HG03432 (cell line): ENCODE data around the gene SYTL3.
"Not testable (repeated sequence)": the region's sequence is repeated elsewhere in the genome, so short reads cannot be mapped to it uniquely, and the experiment has no call there.

ENCODE experiments used
- ATAC-seq: cut with Tn5 transposase; IDR thresholded peaks from one replicate; pipeline ENCODE4 v1.9.1; 2021; ENCODE audit warnings: mild to moderate bottlenecking, moderate library complexity; ENCODE audit not compliant: unreplicated experiment

Gene SYTL3

GRCh38 chr6:158786645-158787304 is 136.9 kb downstream of the SYTL3 start:
- no peak for ATAC-seq

DNA sequence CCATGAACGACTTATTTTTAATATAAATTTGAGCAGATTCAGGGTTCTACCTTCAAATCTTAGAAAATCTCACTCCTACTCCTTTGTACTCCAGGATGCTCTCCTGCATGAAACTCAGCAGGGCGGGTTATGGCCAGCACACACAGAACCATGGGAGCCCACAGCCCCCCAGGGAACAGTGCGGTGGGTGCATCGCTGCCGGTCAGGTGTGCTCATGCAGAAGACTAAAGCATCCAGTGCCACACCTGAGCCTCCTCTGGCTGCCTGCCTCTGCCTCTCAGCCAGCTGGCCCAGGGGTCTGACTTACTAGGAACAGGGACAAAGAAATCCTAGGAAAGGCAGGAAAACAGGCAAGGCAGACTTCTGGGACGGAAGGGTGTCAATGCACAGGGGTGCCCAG is 137.5 kb downstream of the SYTL3 start:
- no peak for ATAC-seq

- peak; percentile 49 for ATAC-seq
Measured at GRCh38 chr6:158789115-158789917, 139.5 kb downstream of the SYTL3 start.

DNA sequence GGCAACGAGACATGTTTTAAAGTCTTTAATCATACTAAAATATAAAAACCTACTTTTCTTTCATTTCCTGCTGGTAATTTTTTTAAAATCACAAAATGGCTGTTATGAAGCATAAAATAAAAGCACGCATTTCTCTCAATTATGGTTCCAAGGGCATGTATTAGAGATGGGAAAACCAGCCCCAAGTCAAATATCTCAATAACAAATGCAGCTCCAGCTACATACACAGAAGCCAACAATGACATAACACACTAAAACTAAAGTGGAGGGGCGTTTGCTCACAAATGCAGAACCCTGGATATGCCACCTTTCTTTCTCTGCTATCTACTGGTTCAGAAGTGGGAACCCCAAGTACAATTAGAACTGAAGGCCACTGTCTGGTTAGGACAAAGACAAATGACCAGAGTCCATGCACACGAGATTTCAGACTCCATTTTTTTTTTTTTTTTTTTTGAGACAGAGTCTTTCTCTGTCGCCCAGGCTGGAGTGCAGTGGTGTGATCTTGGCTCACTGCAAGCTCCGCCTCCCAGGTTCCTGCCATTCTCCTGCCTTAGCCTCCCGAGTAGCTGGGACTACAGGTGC is 141.5 kb downstream of the SYTL3 start:
- no peak for ATAC-seq

GRCh38 chr6:158792505-158792904 is 142.7 kb downstream of the SYTL3 start:
- ATAC-seq = not testable (repeated sequence)

GRCh38 chr6:158793432-158793831 is 143.6 kb downstream of the SYTL3 start:
- ATAC-seq = peak; percentile 67

- no peak for ATAC-seq
Measured at GRCh38 chr6:158795516-158795915, 145.7 kb downstream of the SYTL3 start.

DNA sequence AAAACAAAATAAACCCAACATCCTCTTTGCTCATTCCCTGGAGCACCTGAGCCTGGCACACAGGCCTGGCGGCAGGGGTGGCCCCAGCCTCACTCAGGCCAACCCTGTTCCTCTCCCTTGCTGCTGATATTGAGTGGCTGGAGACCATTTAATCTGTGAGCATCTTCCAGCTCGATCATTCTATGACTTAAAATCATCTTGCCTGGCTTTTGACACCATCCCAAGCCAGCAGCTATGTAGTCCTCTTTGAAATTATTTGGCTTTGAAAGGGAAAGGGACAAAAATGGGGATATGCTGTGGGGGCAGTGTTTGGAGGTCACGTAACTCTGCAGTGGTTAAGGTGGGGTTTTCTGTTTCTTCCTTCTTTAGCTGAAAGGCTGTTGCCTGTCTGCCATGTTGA is 146.5 kb downstream of the SYTL3 start:
- no peak for ATAC-seq

GRCh38 chr6:158797331-158798310 is 147.8 kb downstream of the SYTL3 start:
- no peak for ATAC-seq

DNA sequence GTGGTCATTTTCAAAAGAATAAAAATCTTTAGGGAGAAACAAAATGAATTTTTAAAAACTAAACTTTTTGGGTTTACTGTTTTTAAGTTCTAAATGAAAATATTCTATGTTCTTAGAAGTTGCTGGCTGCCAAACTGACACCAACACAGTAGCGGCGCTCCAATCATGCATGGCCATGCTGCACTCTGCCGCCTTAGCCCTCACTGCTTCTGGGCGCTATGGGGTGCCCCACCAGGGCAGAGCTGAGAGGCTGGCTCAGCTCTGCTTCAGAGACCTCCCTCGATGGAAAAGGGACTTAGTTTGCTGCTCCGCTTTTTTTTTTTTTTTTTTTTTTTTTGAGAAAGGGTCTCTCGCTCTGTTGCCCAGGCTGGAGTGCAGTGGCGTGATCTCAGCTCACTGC is 148.5 kb downstream of the SYTL3 start:
- no peak for ATAC-seq

DNA sequence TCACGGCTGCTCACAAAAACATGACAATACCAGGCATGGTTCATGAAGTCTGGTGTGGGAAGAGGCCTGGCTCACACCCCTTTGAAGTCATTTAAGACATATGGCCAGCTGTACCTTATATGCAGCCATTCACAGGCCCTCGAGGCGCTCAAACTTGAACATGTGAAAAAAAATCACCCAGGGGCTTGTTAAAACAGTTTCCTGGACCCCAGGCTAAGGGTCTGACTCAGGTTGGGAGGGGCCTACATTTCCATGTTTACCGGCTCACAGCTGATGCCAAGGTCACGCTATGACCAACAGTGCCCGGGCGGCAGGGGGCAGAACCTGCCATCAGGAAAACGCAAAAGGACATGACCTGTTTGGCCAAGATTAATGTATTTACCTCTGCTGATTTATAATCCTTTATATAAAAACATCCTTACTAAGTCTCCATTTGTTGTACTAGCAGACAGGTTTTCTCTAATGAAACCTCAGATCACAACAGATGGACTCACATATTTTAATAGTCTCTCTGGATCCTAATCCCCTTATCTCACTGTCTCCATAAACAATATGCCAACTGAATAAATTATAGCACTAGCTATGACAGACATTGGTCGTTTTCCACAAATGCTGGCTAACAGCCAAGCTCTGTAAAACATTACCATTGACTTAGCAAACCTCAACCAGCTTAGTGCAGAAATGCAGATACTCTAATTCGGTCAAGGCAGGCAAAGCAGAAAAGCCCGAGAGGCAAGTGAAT is 149.4 kb downstream of the SYTL3 start:
- ATAC-seq = no peak

DNA sequence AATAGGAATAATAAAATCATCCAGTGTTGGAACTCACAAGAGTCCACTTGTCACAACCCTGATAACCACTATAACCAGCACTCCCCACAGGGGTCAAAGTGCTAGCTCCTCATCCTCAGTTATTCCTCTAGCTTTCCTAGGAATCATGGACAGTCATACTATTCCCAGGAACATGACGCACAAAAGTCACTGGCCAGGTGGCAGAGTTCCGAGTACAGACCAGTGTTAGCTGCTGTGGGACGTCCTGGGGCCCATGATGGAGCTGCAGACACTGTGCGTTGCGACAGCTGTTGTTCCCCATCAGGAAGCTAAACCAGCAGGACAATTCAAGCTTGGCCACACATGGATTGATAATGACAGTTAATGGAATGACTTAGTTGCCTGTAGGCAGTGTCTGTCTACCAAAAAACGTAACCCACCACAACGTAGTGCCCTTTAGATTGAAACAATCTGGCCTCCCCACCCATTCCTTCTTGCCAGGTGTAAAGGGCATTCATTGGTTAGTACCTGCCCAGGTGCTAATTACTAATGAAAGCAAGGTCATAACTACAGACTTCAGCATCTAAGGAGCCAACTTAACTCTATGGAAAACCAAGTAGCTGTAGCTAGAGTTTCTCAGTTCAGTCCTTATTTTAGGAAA is 151.9 kb downstream of the SYTL3 start:
- no peak for ATAC-seq

GRCh38 chr6:158803733-158804143 is 153.9 kb downstream of the SYTL3 start:
- ATAC-seq = peak; percentile 78

DNA sequence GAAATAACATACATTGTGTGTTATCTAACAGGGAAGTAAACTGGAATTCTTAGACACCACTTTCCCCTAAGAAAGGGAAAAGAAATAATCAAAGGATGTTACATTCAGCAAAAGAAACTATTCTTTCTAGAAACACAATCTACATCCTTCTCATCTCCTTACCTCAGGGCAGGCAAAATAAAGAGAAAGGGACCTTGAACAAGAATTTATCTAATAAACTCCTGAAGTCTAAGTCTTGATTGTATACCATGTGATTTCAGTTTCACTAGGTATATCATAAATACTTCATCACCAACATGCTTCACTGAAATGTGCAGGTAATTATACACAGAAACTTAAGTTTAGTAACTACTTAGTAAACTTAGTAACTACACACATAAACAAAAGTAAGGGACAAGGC is 154.4 kb downstream of the SYTL3 start:
- ATAC-seq = no peak

DNA sequence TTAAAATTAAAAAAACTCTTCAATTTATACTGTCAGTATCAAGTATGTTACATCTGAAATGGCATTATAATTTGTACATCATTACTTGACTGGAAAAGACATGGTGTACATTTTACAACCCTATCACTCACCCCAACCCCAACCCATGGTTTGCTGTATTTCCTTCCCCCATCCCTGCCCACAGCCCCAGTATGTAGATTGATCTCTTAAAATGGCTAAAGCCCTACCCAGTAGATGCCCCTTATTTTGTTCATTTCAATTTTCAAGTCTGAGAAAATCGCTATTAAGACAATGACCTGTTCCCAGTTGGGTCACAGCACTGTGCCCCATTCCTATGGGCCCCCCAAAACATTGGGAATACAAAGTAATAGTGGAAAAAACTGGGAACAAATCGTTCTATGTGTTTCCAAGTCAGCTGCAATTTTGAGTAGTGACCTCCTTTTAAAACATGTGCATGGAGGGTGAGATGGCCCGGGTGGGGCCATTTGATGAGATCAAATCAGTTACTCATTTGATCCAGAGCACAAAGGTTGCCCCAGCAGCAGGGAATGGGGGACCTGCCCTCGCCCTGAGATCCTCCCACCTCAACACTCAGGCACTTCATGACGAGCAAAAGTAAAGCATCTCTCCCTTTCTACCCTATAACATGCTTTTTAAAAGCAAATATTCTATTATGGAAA is 156.0 kb downstream of the SYTL3 start:
- ATAC-seq = no peak

DNA sequence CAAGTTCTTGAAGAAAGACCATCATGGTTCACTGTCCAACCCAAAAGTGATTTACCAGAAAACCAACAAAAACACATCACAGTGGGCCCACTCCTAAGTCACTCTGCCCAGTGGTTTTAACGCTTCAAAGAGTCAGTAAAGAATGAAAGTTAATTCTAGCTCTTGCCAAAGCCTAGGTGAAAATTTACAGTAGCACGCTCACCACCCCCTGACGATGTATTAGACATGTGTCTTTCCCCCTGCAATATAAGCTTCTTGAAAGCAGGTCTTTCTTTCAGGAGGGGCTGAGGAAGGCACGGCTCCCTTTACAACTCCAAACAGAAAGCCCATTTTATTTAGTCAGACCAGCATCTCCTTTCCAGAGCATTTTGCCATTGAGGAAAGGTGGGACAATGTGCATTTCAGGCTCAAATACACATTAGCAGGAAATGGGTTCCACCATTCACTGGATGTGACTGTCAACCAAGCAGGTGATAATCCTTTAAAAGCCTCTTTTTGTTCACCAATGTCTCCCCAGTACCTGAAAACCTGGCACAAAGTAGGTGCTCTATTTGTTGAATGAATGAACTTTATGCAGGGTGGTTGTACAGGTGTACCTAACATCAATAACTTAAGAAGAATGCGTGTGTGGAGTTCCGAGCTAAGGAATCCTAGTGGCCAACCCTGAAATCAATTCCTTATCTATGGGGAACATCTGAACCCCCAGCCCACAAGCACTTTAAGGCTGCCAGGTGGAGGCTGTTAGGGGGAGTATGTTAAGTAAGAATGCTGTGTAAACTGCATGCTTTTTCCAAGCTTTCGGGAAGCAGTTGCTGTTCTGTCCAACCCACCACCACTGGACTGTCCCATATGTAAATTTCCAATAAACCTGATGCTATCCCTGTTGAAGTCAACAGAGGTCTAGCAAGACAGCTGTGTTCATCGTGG is 157.9 kb downstream of the SYTL3 start:
- no peak for ATAC-seq

DNA sequence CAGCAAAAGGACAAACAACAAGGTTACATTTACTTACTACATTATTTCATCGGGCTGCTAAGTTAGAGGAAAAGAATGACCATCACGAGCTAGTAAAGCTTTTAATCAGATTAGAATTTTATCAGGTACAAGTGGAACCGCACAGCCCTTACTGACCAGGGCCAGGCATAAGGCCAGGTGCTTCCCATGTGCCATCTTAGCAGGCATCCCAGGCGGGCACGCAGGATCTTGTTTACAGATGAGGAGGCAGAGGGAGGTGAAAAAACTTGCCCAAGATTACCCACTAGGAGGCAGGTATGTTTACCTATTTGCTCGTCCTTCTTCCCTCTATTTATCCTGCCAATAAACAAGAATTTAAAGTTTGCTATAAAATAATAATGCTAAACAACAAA is 158.6 kb downstream of the SYTL3 start:
- ATAC-seq = no peak
